Astrocyte of the cerebellum (primary cell): ENCODE data around the gene DPH2.
A peak's percentile ranks its signal among the peaks of the same experiment; 100 is the strongest.

ENCODE experiments used
- DNase-seq: peaks from one replicate; pipeline ENCODE4 v3.0.0-alpha.2; 2011; ENCODE audit warnings: low read depth
- H3K4me3 ChIP-seq: 2 replicates; pipeline ENCODE4 v1.5.1; 2011; ENCODE audit warnings: mild to moderate bottlenecking, low read depth, low read length, moderate library complexity
- in situ Hi-C: cut with HindIII; loops from 2 replicates; pipeline ENCODE4 v1.10.0; 2017; ENCODE audit warnings: low sequenced_read_pairs
- TF ChIP-seq, protein P1 (sequence below): IDR thresholded peaks from 2 replicates; pipeline ENCODE4 v1.5.1; 2012; ENCODE audit warnings: low read length, low read depth, moderate library complexity, mild to moderate bottlenecking; ENCODE audit errors: missing control alignments

Gene DPH2

DNA sequence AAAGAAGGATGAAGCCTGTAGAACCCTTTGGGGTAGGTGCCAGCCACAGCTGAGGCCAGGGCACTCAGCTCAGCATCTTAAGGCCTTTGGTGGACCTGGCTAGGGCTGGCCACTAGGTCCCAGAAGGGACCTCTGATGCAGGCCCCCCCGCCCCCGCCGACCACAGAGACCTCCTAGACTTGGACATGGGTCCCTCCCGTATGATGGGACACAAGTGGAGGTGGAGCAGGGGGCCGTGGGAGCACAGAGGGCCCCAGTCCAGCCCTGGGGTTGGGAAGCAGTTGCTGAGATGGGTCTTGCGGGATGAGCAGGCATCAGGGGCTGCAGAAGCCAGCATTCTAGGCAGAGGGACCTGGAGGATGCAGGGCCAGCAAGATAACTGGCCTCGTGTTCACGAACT, 12.4 kb downstream of the DPH2 start:
- DNase-seq = no peak
- TF ChIP-seq, protein P1, sequence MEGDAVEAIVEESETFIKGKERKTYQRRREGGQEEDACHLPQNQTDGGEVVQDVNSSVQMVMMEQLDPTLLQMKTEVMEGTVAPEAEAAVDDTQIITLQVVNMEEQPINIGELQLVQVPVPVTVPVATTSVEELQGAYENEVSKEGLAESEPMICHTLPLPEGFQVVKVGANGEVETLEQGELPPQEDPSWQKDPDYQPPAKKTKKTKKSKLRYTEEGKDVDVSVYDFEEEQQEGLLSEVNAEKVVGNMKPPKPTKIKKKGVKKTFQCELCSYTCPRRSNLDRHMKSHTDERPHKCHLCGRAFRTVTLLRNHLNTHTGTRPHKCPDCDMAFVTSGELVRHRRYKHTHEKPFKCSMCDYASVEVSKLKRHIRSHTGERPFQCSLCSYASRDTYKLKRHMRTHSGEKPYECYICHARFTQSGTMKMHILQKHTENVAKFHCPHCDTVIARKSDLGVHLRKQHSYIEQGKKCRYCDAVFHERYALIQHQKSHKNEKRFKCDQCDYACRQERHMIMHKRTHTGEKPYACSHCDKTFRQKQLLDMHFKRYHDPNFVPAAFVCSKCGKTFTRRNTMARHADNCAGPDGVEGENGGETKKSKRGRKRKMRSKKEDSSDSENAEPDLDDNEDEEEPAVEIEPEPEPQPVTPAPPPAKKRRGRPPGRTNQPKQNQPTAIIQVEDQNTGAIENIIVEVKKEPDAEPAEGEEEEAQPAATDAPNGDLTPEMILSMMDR = no peak
- no peak overlapping the region for H3K4me3 ChIP-seq
- in situ Hi-C loops = no loop called here

GRCh38 chr1:43982808-43983207, 13.0 kb downstream of the DPH2 start:
- DNase-seq = no peak
- in situ Hi-C loops = no loop called here
- no peak overlapping the region for H3K4me3 ChIP-seq
- TF ChIP-seq, protein P1 = no peak

DNA sequence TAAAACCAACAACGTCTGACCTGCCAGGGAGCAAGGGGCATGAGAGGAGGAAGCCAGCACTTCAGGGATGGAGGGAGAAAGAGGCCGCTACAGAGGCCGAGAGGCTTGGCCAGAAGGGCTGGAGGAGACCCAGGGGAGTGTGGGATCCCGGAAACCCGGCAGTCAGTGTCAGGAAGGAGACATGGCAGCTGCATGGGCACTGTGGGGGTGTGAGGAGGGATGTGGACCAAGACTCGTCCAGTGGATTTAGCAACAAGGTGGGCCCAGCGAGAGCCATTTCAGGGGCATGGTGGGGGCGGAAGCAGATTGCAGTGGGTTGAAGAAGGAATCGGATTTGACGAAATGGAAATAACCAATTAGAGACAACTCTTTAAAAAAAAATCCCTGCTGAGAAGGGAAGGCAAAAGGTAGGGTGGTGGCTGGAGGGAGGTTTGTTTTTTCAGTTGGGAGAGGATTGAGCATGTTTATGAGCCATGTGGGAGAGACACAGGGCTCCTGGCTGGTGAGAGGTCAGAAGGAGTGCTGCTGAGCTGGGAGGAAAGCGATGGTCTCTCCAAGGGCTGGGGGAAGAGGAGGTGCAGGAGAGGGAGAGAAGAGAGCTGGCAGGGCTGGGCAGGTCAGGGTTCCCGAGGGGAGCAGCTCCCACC, 13.6 kb downstream of the DPH2 start:
- H3K4me3 ChIP-seq = no peak overlapping the region
- TF ChIP-seq, protein P1 = no peak
- no peak for DNase-seq
- in situ Hi-C loops = no loop called here

- no peak for DNase-seq
- no peak overlapping the region for H3K4me3 ChIP-seq
- in situ Hi-C loops = no loop called here
- TF ChIP-seq, protein P1 = no peak
Measured at GRCh38 chr1:43984855-43985254, 15.0 kb downstream of the DPH2 start.

GRCh38 chr1:43985984-43986595, 16.3 kb downstream of the DPH2 start:
- TF ChIP-seq, protein P1 = no peak

GRCh38 chr1:43986712-43987111, 16.9 kb downstream of the DPH2 start:
- TF ChIP-seq, protein P1 = peak; percentile 2
- in situ Hi-C loops = no loop called here
- H3K4me3 ChIP-seq = no peak overlapping the region
- no peak for DNase-seq

More at GRCh38 chr1:43985984-43986595, 16.3 kb downstream of the DPH2 start:
- in situ Hi-C loops = no loop called here
- no peak for DNase-seq
- H3K4me3 ChIP-seq = no peak overlapping the region
